GM18909 (cell line): ENCODE results near the gene UQCC2.

ENCODE experiments used
- ATAC-seq: cut with Tn5 transposase; IDR thresholded peaks from one replicate; pipeline ENCODE4 v1.9.1; 2021; ENCODE audit warnings: mild to moderate bottlenecking; ENCODE audit not compliant: unreplicated experiment, poor library complexity

Gene UQCC2

GRCh38 chr6:33727126-33727525 is 15.6 kb upstream of the UQCC2 start:
- no peak for ATAC-seq

GRCh38 chr6:33726696-33727095 is 15.2 kb upstream of the UQCC2 start:
- no peak for ATAC-seq

- no peak for ATAC-seq
Observed at GRCh38 chr6:33725891-33726673, 14.6 kb upstream of the UQCC2 start.

GRCh38 chr6:33725222-33725621 is 13.7 kb upstream of the UQCC2 start:
- no peak for ATAC-seq

GRCh38 chr6:33724102-33725023 is 12.9 kb upstream of the UQCC2 start:
- no peak for ATAC-seq

- no peak for ATAC-seq
Observed at GRCh38 chr6:33723371-33724085, 12.0 kb upstream of the UQCC2 start.

GRCh38 chr6:33722103-33722623 is 10.7 kb upstream of the UQCC2 start:
- no peak for ATAC-seq

- no peak for ATAC-seq
Observed at GRCh38 chr6:33721508-33721907, 10.0 kb upstream of the UQCC2 start.

GRCh38 chr6:33720998-33721397 is 9.5 kb upstream of the UQCC2 start:
- no peak for ATAC-seq

GRCh38 chr6:33719326-33719987 is 8.0 kb upstream of the UQCC2 start:
- no peak for ATAC-seq

- ATAC-seq: no peak
Observed at GRCh38 chr6:33718713-33719112, 7.2 kb upstream of the UQCC2 start.

GRCh38 chr6:33717934-33718455 is 6.5 kb upstream of the UQCC2 start:
- no peak for ATAC-seq

GRCh38 chr6:33716890-33717632 is 5.6 kb upstream of the UQCC2 start:
- no peak for ATAC-seq

- no peak for ATAC-seq
Observed at GRCh38 chr6:33716379-33716778, 4.9 kb upstream of the UQCC2 start.

- ATAC-seq: no peak
Observed at GRCh38 chr6:33714385-33715040, 3.0 kb upstream of the UQCC2 start.

GRCh38 chr6:33713786-33714185 is 2.3 kb upstream of the UQCC2 start:
- ATAC-seq: no peak

- no peak for ATAC-seq
Observed at GRCh38 chr6:33712914-33713313, 1.4 kb upstream of the UQCC2 start.

- ATAC-seq: no peak
Observed at GRCh38 chr6:33710296-33711121, 991 bp downstream of the UQCC2 start.
